GM13976 (cell line): ENCODE measurements around the gene TMED1.

Source experiments
- DNase-seq: peaks from one replicate; pipeline ENCODE4 v3.0.0; 2012; ENCODE audit warnings: low spot score
- CTCF ChIP-seq: IDR thresholded peaks from 2 replicates; pipeline ENCODE4 v1.5.1; 2012; ENCODE audit warnings: borderline replicate concordance, mild to moderate bottlenecking; ENCODE audit not compliant: insufficient read depth; ENCODE audit errors: extremely low read depth, missing control alignments, control extremely low read depth
- in situ Hi-C: fragments of 300-500 bp; cut with MboI; formaldehyde crosslinking; loops from one replicate; pipeline ENCODE4 v1.12.0; 2022; ENCODE audit warnings: low sequenced_read_pairs, mixed read lengths, inconsistent platforms; ENCODE audit not compliant: unreplicated experiment

Gene TMED1

GRCh38 chr19:10805758-10806247 is 30.2 kb downstream of the TMED1 start:
- in situ Hi-C loops = no loop called here
- no peak for DNase-seq
- TF ChIP-seq CTCF = no peak

GRCh38 chr19:10805065-10805757 is 30.8 kb downstream of the TMED1 start:
- no peak for DNase-seq
- no peak for TF ChIP-seq CTCF
- in situ Hi-C loops = no loop called here

- in situ Hi-C loops = no loop called here
- no peak for DNase-seq
- no peak for TF ChIP-seq CTCF
Observed at GRCh38 chr19:10803252-10803651, 32.8 kb downstream of the TMED1 start.

GRCh38 chr19:10802479-10802878 is 33.5 kb downstream of the TMED1 start:
- no peak for TF ChIP-seq CTCF
- in situ Hi-C loops = no loop called here
- DNase-seq = no peak

- no peak for DNase-seq
- no peak for TF ChIP-seq CTCF
- in situ Hi-C loops = no loop called here
Observed at GRCh38 chr19:10800488-10800887, 35.5 kb downstream of the TMED1 start.

- in situ Hi-C loops = no loop called here
- DNase-seq = peak; percentile 82
- TF ChIP-seq CTCF = no peak
Observed at GRCh38 chr19:10797541-10798256, 38.3 kb downstream of the TMED1 start.

GRCh38 chr19:10797078-10797477 is 38.9 kb downstream of the TMED1 start:
- DNase-seq = no peak
- no peak for TF ChIP-seq CTCF
- in situ Hi-C loops = no loop called here
